ENCODE data around the gene ACOXL. TPM values are rescaled to one million over a fixed set of nuclear protein-coding genes. Genes with fewer than 3 reads are reported as not detected.

ACOXL gene
- total RNA-seq, 1 experiment from 2014 or later = not detected

- DNase-seq (ENCODE audit: low read depth) = no peak
Observed at GRCh38 chr2:110793034-110793433, 60.7 kb downstream of the ACOXL start.

- no peak for DNase-seq (ENCODE audit: low read depth)
Observed at GRCh38 chr2:110794390-110794789, 62.0 kb downstream of the ACOXL start.

- no peak for DNase-seq (ENCODE audit: low read depth)
Observed at GRCh38 chr2:110794951-110795350, 62.6 kb downstream of the ACOXL start.

- DNase-seq (ENCODE audit: low read depth) = no peak
Observed at GRCh38 chr2:110796716-110797301, 64.4 kb downstream of the ACOXL start.

- DNase-seq (ENCODE audit: low read depth) = no peak
Observed at GRCh38 chr2:110799376-110799775, 67.0 kb downstream of the ACOXL start.

- DNase-seq (ENCODE audit: low read depth) = no peak
Observed at GRCh38 chr2:110800611-110801402, 68.4 kb downstream of the ACOXL start.

GRCh38 chr2:110802208-110802932 is 70.0 kb downstream of the ACOXL start:
- no peak for DNase-seq (ENCODE audit: low read depth)

- DNase-seq (ENCODE audit: low read depth) = no peak
Observed at GRCh38 chr2:110804433-110804832, 72.1 kb downstream of the ACOXL start.

GRCh38 chr2:110804915-110805314 is 72.5 kb downstream of the ACOXL start:
- no peak for DNase-seq (ENCODE audit: low read depth)

GRCh38 chr2:110805894-110806452 is 73.6 kb downstream of the ACOXL start:
- DNase-seq (ENCODE audit: low read depth) = no peak

GRCh38 chr2:110807522-110807921 is 75.1 kb downstream of the ACOXL start:
- peak; percentile 24 for DNase-seq (ENCODE audit: low read depth)

- no peak for DNase-seq (ENCODE audit: low read depth)
Observed at GRCh38 chr2:110810404-110810803, 78.0 kb downstream of the ACOXL start.

GRCh38 chr2:110812726-110813645 is 80.6 kb downstream of the ACOXL start:
- no peak for DNase-seq (ENCODE audit: low read depth)

- peak; percentile 17 for DNase-seq (ENCODE audit: low read depth)
Observed at GRCh38 chr2:110813896-110814295, 81.5 kb downstream of the ACOXL start.

GRCh38 chr2:110815938-110816337 is 83.6 kb downstream of the ACOXL start:
- no peak for DNase-seq (ENCODE audit: low read depth)

GRCh38 chr2:110816404-110817365 is 84.3 kb downstream of the ACOXL start:
- no peak for DNase-seq (ENCODE audit: low read depth)

GRCh38 chr2:110818767-110819481 is 86.6 kb downstream of the ACOXL start:
- no peak for DNase-seq (ENCODE audit: low read depth)

- DNase-seq (ENCODE audit: low read depth) = no peak
Observed at GRCh38 chr2:110819711-110820110, 87.3 kb downstream of the ACOXL start.

- DNase-seq (ENCODE audit: low read depth) = no peak
Observed at GRCh38 chr2:110820128-110820527, 87.8 kb downstream of the ACOXL start.

GRCh38 chr2:110823165-110823564 is 90.8 kb downstream of the ACOXL start:
- no peak for DNase-seq (ENCODE audit: low read depth)

Measured in RPMI7951 (cell line).